Adipose tissue (tissue), 3 donors: ENCODE data around the gene CCDC30. TPM values are rescaled to one million over a fixed set of nuclear protein-coding genes. Genes with fewer than 3 reads are reported as not detected.
A peak's percentile ranks its signal among the peaks of the same experiment; 100 is the strongest.
"Not testable (repeated sequence)": the region's sequence is repeated elsewhere in the genome, so short reads cannot be mapped to it uniquely, and the experiment has no call there.

Source experiments
- H3K27ac ChIP-seq: one replicate; pipeline ENCODE4 v1.5.1; 2013; ENCODE audit warnings: low read depth, low read length
- WGBS, 3 donors: extraction: QIAGEN DNeasy Blood & Tissue Kit; methylation state at CpG; one replicate each; pipeline ENCODE4 v1.1.7; 2013; 5-methylcytosine and 5-hydroxymethylcytosine counted together
- polyA plus RNA-seq, 3 donors: library from polyadenylated mRNA; stranded (reverse); fragments of 200-250 nt; gene quantifications; one replicate each; pipeline ENCODE4 v1.2.3, GENCODE V29; 2013
- donor health status: healthy with polysubstance abuse.
- donor health status: Bipolar disorder and iron deficiency.
- donor health status: healthy.

Gene CCDC30
- polyA plus RNA-seq, 3 donors: 0.31 to 1.4 (median 0.90) TPM

GRCh38 chr1:42439940-42440339, 23.1 kb upstream of the CCDC30 start:
- no peak overlapping the region for H3K27ac ChIP-seq
- 63 to 79% (median 71%) methylated on average over 2 of the region's 2 CpGs for WGBS, 3 donors

- H3K27ac ChIP-seq: no peak overlapping the region
- 28 to 32% (median 30%) methylated on average over 2 of the region's 2 CpGs for WGBS, 3 donors
Observed at GRCh38 chr1:42442662-42443061, 20.4 kb upstream of the CCDC30 start.

- no peak overlapping the region for H3K27ac ChIP-seq
Observed at GRCh38 chr1:42449256-42449655, 13.8 kb upstream of the CCDC30 start.

GRCh38 chr1:42450061-42450460, 13.0 kb upstream of the CCDC30 start:
- no peak overlapping the region for H3K27ac ChIP-seq
- 81 to 92% (median 84%) methylated on average over 1 of the region's 1 CpG for WGBS, 3 donors

GRCh38 chr1:42453386-42453785, 9.7 kb upstream of the CCDC30 start:
- no peak overlapping the region for H3K27ac ChIP-seq
- WGBS, 3 donors: 84 to 92% (median 90%) methylated on average over 4 of the region's 4 CpGs

- H3K27ac ChIP-seq: no peak overlapping the region
- WGBS, 3 donors: 93 to 99% (median 98%) methylated on average over 5 of the region's 5 CpGs
Observed at GRCh38 chr1:42454403-42454802, 8.7 kb upstream of the CCDC30 start.

- H3K27ac ChIP-seq: peak within 1 kb of the TSS; percentile 79
- 0 to 1% (median 1%) methylated on average over 47 to 66 of the region's 66 CpGs for WGBS, 3 donors
Observed at GRCh38 chr1:42456010-42456753, 6.9 kb upstream of the CCDC30 start, which contains the start of the genes PPCS and ZMYND12. TSS of gene PPCS (plus strand) at chr1:42456543. CDS start at chr1:42456566, 23 bp downstream. TSS of gene ZMYND12 (minus strand) at chr1:42456022. CDS start at chr1:42455997, 25 bp downstream.

GRCh38 chr1:42456754-42457089, 6.4 kb upstream of the CCDC30 start:
- H3K27ac ChIP-seq: peak overlapping the region; percentile 79
- WGBS, 3 donors: 0 to 1% (median 0%) methylated on average over 23 of the region's 23 CpGs

GRCh38 chr1:42461196-42461595, 1.9 kb upstream of the CCDC30 start:
- H3K27ac ChIP-seq: no peak overlapping the region

GRCh38 chr1:42463921-42464320, 835 bp downstream of the CCDC30 start:
- no peak overlapping the region for H3K27ac ChIP-seq
- 29 to 86% (median 82%) methylated on average over 3 of the region's 3 CpGs for WGBS, 3 donors

More at GRCh38 chr1:42461196-42461595, 1.9 kb upstream of the CCDC30 start:
- 54 to 88% (median 88%) methylated on average over 2 of the region's 2 CpGs for WGBS, 3 donors

GRCh38 chr1:42466030-42466429, 2.9 kb downstream of the CCDC30 start:
- WGBS, 3 donors: 83 to 88% (median 86%) methylated on average over 2 of the region's 2 CpGs

GRCh38 chr1:42469727-42470126, 6.6 kb downstream of the CCDC30 start:
- 92 to 97% (median 96%) methylated on average over 2 of the region's 2 CpGs for WGBS, 3 donors

More at GRCh38 chr1:42466030-42466429, 2.9 kb downstream of the CCDC30 start:
- H3K27ac ChIP-seq: no peak overlapping the region

GRCh38 chr1:42476605-42477004, 13.5 kb downstream of the CCDC30 start:
- no peak overlapping the region for H3K27ac ChIP-seq
- 93 to 97% (median 97%) methylated on average over 4 of the region's 4 CpGs for WGBS, 3 donors

More at GRCh38 chr1:42469727-42470126, 6.6 kb downstream of the CCDC30 start:
- H3K27ac ChIP-seq: no peak overlapping the region

- WGBS, 3 donors: 86 to 90% (median 88%) methylated on average over 4 of the region's 4 CpGs
- H3K27ac ChIP-seq: not testable (repeated sequence)
Observed at GRCh38 chr1:42477354-42477753, 14.3 kb downstream of the CCDC30 start.

- 90 to 96% (median 94%) methylated on average over 3 of the region's 3 CpGs for WGBS, 3 donors
- no peak overlapping the region for H3K27ac ChIP-seq
Observed at GRCh38 chr1:42477775-42478174, 14.7 kb downstream of the CCDC30 start.

GRCh38 chr1:42479621-42480020, 16.5 kb downstream of the CCDC30 start:
- WGBS, 3 donors: 56 to 74% (median 69%) methylated on average over 4 of the region's 4 CpGs
- H3K27ac ChIP-seq: no peak overlapping the region

- WGBS, 3 donors: 95 to 100% (median 97%) methylated on average over 1 of the region's 1 CpG
- no peak overlapping the region for H3K27ac ChIP-seq
Observed at GRCh38 chr1:42480921-42481320, 17.8 kb downstream of the CCDC30 start.

- no peak overlapping the region for H3K27ac ChIP-seq
- WGBS, 3 donors: 81 to 93% (median 87%) methylated on average over 2 of the region's 2 CpGs
Observed at GRCh38 chr1:42482635-42483153, 19.6 kb downstream of the CCDC30 start.

- WGBS, 3 donors: 83 to 93% (median 84%) methylated on average over 2 of the region's 2 CpGs
- no peak overlapping the region for H3K27ac ChIP-seq
Observed at GRCh38 chr1:42484382-42484781, 21.3 kb downstream of the CCDC30 start.

GRCh38 chr1:42490237-42490636, 27.2 kb downstream of the CCDC30 start:
- 95 to 98% (median 97%) methylated on average over 3 of the region's 3 CpGs for WGBS, 3 donors
- no peak overlapping the region for H3K27ac ChIP-seq
